Panc1 (cell line): Measurements from ENCODE around the gene FJX1. TPM values are rescaled to one million over a fixed set of nuclear protein-coding genes. Genes with fewer than 3 reads are reported as not detected.

Experiments
- ATAC-seq: fragments of 200-7000 bp; cut with Tn5 transposase; 2 replicates; pipeline ENCODE4 v1.9.1; 2020; ENCODE audit warnings: mild to moderate bottlenecking, moderate library complexity
- BruUV-seq: library from RNA; stranded (reverse); fragments of 400-500 nt; replicated peaks from 2 replicates; lab custom pipeline; 2021; lab: Mats Ljungman, UMichigan
- CTCF ChIA-PET: fragments of 300-600 bp; sonication (Branson Sonifier 250); formaldehyde crosslinking; loops from one replicate; lab custom pipeline; 2022; ENCODE audit warnings: antibody characterized with exemption; lab: Charles Lee
- POLR2A ChIA-PET: fragments of 300-600 bp; sonication (Branson Sonifier 250); formaldehyde crosslinking; loops from one replicate; lab custom pipeline; 2022; ENCODE audit warnings: antibody characterized with exemption; lab: Charles Lee
- DNase-seq: peaks from one replicate; pipeline ENCODE4 v3.0.0-alpha.2; 2010; ENCODE audit warnings: low read depth, low spot score
- H3K27ac ChIP-seq: 2 replicates; pipeline ENCODE4 v1.5.1; 2011; ENCODE audit warnings: mild to moderate bottlenecking, low read length, inconsistent platforms
- H3K27me3 ChIP-seq: fragments of 200-500 bp; sonication (Bioruptor generic); 2 replicates; pipeline ENCODE4 v1.6.0; 2014; ENCODE audit warnings: low read length, inconsistent platforms; ENCODE audit not compliant: control insufficient read depth, insufficient read depth
- H3K36me3 ChIP-seq: fragments of 200-500 bp; sonication (Bioruptor generic); 2 replicates; pipeline ENCODE4 v1.5.1; 2014; ENCODE audit warnings: inconsistent platforms, mild to moderate bottlenecking, low read length, moderate library complexity; ENCODE audit not compliant: control insufficient read depth, insufficient read depth
- H3K4me1 ChIP-seq: 2 replicates; pipeline ENCODE4 v1.5.1; 2011; ENCODE audit warnings: inconsistent platforms, mild to moderate bottlenecking, low read length, moderate library complexity; ENCODE audit not compliant: control insufficient read depth, insufficient read depth
- H3K4me3 ChIP-seq, 2 experiments: 2 replicates each; pipeline ENCODE4 v1.5.1; 2011 to 2012; ENCODE audit warnings: low read depth in 2 of 2, low read length in 2 of 2, mild to moderate bottlenecking in 2 of 2, inconsistent platforms in 1 of 2, moderate library complexity in 1 of 2
- H3K9me3 ChIP-seq: fragments of 200-500 bp; sonication (Bioruptor generic); 2 replicates; pipeline ENCODE4 v1.5.1; 2014; ENCODE audit warnings: low read depth, mild to moderate bottlenecking, inconsistent platforms, low read length, moderate library complexity; ENCODE audit not compliant: control insufficient read depth, insufficient read depth
- CTCF ChIP-seq: fragments of 450-650 bp; IDR thresholded peaks from 2 replicates; pipeline ENCODE4 v1.5.1; 2017; ENCODE audit warnings: mild to moderate bottlenecking
- POLR2AphosphoS5 ChIP-seq: IDR thresholded peaks from 2 replicates; pipeline ENCODE4 v1.6.1; 2012; ENCODE audit warnings: mild to moderate bottlenecking, low read depth, low read length, moderate library complexity
- REST ChIP-seq, 2 experiments: IDR thresholded peaks; 2 replicates each; pipeline ENCODE4 v1.6.1; 2011 to 2012; ENCODE audit warnings: low read depth in 2 of 2, control low read depth in 1 of 2, low read length in 1 of 2, mild to moderate bottlenecking in 1 of 2, moderate library complexity in 1 of 2; ENCODE audit not compliant: insufficient read depth in 1 of 2
- SIN3A ChIP-seq: IDR thresholded peaks from 2 replicates; pipeline ENCODE4 v1.6.1; 2012; ENCODE audit warnings: low read depth, mild to moderate bottlenecking, low read length, moderate library complexity, borderline replicate concordance; ENCODE audit not compliant: insufficient read depth
- TCF7L2 ChIP-seq: IDR thresholded peaks from 2 replicates; pipeline ENCODE4 v1.6.1; 2011; ENCODE audit warnings: mild to moderate bottlenecking, low read depth, low read length, inconsistent platforms
- in situ Hi-C: cut with HindIII; loops from 2 replicates; pipeline ENCODE4 v1.10.0; 2016; ENCODE audit warnings: low sequenced_read_pairs, low pct_unique_long_range_greater_than_20kb
- intact Hi-C: fragments of 100-400 bp; cut with micrococcal nuclease; formaldehyde crosslinking; loops from one replicate; pipeline ENCODE4 v1.10.0; 2022; ENCODE audit not compliant: unreplicated experiment
- total RNA-seq: library from RNA; stranded (reverse); gene quantifications from one replicate; pipeline ENCODE4 v1.2.1, GENCODE V29; 2021; ENCODE audit not compliant: unreplicated experiment

Gene FJX1
- total RNA-seq, 1 experiment from 2014 or later, result 31.1 TPM

GRCh38 chr11:35647421-35648093, 29.3 kb downstream of the FJX1 start:
- ChIA-PET POLR2A (no interaction called here), CTCF (no interaction called here)
- Histone ChIP-seq H3K36me3 (no peaks in the 10 kb centered on the region), H3K9me3 (no peaks in the 10 kb centered on the region), H3K4me1 (no peaks in the 10 kb centered on the region), H3K27ac (no peak overlapping the region), H3K27me3 (no peaks in the 10 kb centered on the region), H3K4me3 (no peak overlapping the region)
- no TSS peak for BruUV-seq
- DNase-seq, result no peak
- ATAC-seq, result no peak
- in situ Hi-C loops, result no loop called here
- TF ChIP-seq TCF7L2, result no peak
- TF ChIP-seq SIN3A, result no peak
- TF ChIP-seq POLR2AphosphoS5, result no peak
- no peak for TF ChIP-seq CTCF
- no peak for TF ChIP-seq REST (IDR thresholded peaks at IDR 0.05; ENCODE audit: insufficient read depth in 1 of 2, low read depth in 2 of 2, low read length in 1 of 2)
- intact Hi-C loops, result no loop called here

GRCh38 chr11:35650006-35650405, 31.7 kb downstream of the FJX1 start:
- Histone ChIP-seq H3K9me3 (no peaks in the 10 kb centered on the region), H3K4me3 (no peak overlapping the region), H3K27me3 (no peaks in the 10 kb centered on the region), H3K4me1 (no peaks in the 10 kb centered on the region), H3K27ac (no peak overlapping the region), H3K36me3 (no peaks in the 10 kb centered on the region)
- in situ Hi-C loops (no loop called here), intact Hi-C loops (no loop called here)
- TF ChIP-seq POLR2AphosphoS5 (no peak), CTCF (no peak)
- CTCF ChIA-PET, result interaction anchor here (0.6 kb wide), 1 partner anchor 211 kb away, joined by 6 read pairs; no protein-coding TSS in a partner anchor
- BruUV-seq, result no TSS peak
- ATAC-seq (no peak), DNase-seq (no peak)
- POLR2A ChIA-PET, result interaction anchor here (0.6 kb wide), 1 partner anchor 21 kb away, joined by 7 read pairs; no protein-coding TSS in a partner anchor
